Measurements from ENCODE around the gene TLR1. TPM values are rescaled to one million over a fixed set of nuclear protein-coding genes. Genes with fewer than 3 reads are reported as not detected.
A peak's percentile ranks its signal among the peaks of the same experiment; 100 is the strongest.

The TLR1 gene
- total RNA-seq, 1 donor from 2014 or later, result 1.9 TPM

DNA sequence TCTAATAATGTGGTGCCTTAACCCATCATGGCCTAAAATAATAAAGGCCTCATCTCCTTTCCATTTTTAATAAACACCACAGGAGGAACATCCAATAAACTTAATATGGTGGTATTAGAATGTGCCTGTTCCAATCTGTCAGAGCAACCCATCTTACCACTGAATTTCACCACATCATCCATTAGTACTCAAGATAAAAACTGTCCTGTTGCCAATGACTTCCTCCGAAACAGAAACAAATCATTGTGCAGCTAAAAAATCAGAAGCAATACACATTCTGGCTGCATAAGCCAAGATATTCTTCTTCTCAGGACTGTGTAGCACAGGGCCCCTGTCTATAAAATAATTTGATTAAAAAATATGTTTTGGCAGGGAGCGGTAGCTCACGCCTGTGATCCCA lies 40.3 kb downstream of the TLR1 start:
- intact Hi-C loops (cut with micrococcal nuclease), result no loop called here
- peaks cover 1% of the 10 kb centered on the region for H3K27me3 Mint-ChIP-seq (ENCODE audit: insufficient read depth)
- H3K4me1 Mint-ChIP-seq (ENCODE audit: low read depth), result peaks cover 28% of the 10 kb centered on the region
- H3K4me3 Mint-ChIP-seq, result no peak overlapping the region
- DNase-seq (ENCODE audit: low spot score), result no peak
- H3K36me3 Mint-ChIP-seq (ENCODE audit: low read depth), result peaks cover 4% of the 10 kb centered on the region
- no peak overlapping the region for H3K27ac Mint-ChIP-seq
- peaks cover 5% of the 10 kb centered on the region for H3K9me3 Mint-ChIP-seq

DNA sequence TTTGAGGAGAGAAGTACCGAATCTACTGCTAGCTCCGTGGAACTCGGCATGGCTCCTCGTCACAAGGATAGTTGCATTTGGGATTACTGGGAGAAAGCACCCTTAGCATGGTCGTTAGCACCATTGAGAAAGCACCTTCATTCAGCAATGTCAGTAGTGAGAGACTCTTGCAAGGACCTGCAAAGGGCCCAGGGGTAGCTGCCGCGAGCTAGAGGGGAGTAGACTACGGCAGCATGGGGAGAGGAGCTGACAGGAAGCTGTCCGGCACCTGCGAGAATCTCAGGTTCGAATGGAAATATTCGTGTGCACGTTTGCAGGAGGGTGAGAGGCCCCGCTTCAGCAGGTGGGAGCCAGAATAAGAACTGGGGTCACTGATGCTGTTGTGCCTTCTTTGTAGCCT lies 42.0 kb downstream of the TLR1 start:
- intact Hi-C loops (cut with micrococcal nuclease), result no loop called here
- Mint-ChIP-seq H3K4me1 (ENCODE audit: low read depth) (peaks cover 31% of the 10 kb centered on the region), H3K27ac (no peak overlapping the region), H3K4me3 (no peak overlapping the region), H3K9me3 (peaks cover 5% of the 10 kb centered on the region), H3K27me3 (ENCODE audit: insufficient read depth) (no peaks in the 10 kb centered on the region), H3K36me3 (ENCODE audit: low read depth) (peaks cover 4% of the 10 kb centered on the region)
- no peak for DNase-seq (ENCODE audit: low spot score)

DNA sequence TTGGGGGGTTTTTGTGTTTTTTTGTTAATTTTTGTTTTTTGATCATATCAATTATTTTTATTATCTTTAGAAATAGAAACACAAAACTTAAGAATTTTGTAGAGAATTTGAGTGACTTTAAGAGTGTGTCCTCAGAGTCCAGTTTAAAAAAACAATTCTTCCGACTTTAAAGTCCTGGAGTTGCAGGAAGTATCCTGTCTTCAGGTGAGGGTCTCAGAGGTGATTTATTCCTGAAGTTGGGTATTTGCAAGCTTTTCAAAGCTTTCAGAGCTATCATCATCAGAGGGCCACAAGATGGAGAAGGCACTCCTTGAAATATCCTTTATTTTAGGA lies 44.8 kb downstream of the TLR1 start:
- H3K27ac Mint-ChIP-seq, result no peak overlapping the region
- peaks cover 31% of the 10 kb centered on the region for H3K4me1 Mint-ChIP-seq (ENCODE audit: low read depth)
- intact Hi-C loops (cut with micrococcal nuclease), result loop anchor here (1.0 to 10.0 kb wide), 9 partner anchors 24 to 423 kb away; partner anchors contain the start of genes TLR1, TLR6 and WDR19
- no peak overlapping the region for H3K4me3 Mint-ChIP-seq
- peaks cover 2% of the 10 kb centered on the region for H3K36me3 Mint-ChIP-seq (ENCODE audit: low read depth)
- no peaks in the 10 kb centered on the region for H3K27me3 Mint-ChIP-seq (ENCODE audit: insufficient read depth)
- DNase-seq (ENCODE audit: low spot score), result no peak
- no peaks in the 10 kb centered on the region for H3K9me3 Mint-ChIP-seq

DNA sequence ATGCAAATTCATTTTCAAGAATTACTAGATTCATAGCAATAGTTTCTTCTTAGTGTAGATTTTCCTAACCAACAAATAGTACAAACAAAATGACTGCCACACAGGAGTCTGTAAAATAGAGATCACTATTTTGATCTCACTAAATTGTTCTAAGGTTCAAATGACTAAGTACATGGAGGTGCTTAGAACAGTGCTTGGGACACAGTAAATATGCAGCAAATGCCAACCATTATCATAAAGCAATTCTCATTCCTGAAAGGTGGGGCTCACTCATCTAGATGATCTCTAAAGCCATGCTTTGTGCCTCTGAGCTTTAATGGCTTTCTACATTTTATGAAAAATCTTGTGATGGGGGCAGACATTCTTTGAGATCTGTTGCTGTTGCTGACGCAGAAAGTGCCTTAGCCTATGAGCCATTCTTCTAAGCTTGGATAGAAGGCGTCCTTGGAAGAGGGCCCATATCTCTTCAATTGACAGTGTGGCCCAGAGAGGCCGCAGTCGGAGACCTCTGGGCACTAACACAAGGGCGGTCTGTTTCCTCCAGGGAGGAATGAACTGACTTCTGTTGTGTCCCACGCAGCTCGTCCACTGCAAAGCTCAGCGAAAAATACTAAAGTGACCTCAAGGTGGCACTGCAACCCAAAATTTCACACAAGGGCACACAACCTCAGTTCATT lies 45.3 kb downstream of the TLR1 start:
- no peaks in the 10 kb centered on the region for H3K9me3 Mint-ChIP-seq
- peaks cover 2% of the 10 kb centered on the region for H3K36me3 Mint-ChIP-seq (ENCODE audit: low read depth)
- H3K4me3 Mint-ChIP-seq, result no peak overlapping the region
- peak; percentile 34 for DNase-seq (ENCODE audit: low spot score)
- intact Hi-C loops (cut with micrococcal nuclease), result loop anchor here (1.0 to 10.0 kb wide), 9 partner anchors 24 to 424 kb away; partner anchors contain the start of genes TLR1, TLR6 and WDR19
- no peaks in the 10 kb centered on the region for H3K27me3 Mint-ChIP-seq (ENCODE audit: insufficient read depth)
- H3K4me1 Mint-ChIP-seq (ENCODE audit: low read depth), result peaks cover 29% of the 10 kb centered on the region
- H3K27ac Mint-ChIP-seq, result no peak overlapping the region

DNA sequence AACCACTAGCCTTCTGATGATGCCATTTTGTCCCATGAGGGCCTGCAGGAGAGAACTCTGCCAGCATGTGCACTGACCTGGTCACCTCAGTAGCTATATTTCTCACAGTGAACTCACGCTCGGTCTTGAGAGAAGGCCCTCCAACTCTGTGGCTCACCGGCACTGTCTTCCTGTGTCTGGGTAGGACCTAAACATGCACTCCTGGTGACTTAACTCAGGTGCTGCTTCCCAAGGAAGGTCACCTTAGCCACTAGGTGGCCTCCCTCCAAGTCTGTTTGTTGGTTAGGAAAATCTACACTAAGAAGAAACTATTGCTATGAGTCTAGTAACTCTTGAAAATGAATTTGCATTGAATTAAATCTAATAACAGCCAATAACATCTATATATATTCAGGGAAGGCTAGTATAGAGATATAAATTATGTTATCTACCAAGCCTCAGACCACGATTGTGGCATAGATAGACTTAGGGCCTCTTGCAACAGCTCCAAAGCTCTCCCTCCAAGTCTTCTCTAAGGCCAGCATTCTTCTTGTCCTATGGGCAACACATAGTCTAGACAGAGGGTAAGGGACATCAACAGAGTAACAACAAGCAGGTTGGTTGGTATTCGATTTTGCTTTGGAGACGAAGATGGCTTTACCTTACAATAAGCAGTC lies 46.5 kb downstream of the TLR1 start:
- Mint-ChIP-seq H3K36me3 (ENCODE audit: low read depth) (peaks cover 2% of the 10 kb centered on the region), H3K9me3 (no peaks in the 10 kb centered on the region), H3K4me1 (ENCODE audit: low read depth) (peaks cover 27% of the 10 kb centered on the region), H3K27me3 (ENCODE audit: insufficient read depth) (no peaks in the 10 kb centered on the region), H3K27ac (no peak overlapping the region), H3K4me3 (no peak overlapping the region)
- intact Hi-C loops (cut with micrococcal nuclease), result loop anchor here (2.0 to 10.0 kb wide), 3 partner anchors 145 to 425 kb away; partner anchors contain the start of gene WDR19
- DNase-seq (ENCODE audit: low spot score), result no peak

DNA sequence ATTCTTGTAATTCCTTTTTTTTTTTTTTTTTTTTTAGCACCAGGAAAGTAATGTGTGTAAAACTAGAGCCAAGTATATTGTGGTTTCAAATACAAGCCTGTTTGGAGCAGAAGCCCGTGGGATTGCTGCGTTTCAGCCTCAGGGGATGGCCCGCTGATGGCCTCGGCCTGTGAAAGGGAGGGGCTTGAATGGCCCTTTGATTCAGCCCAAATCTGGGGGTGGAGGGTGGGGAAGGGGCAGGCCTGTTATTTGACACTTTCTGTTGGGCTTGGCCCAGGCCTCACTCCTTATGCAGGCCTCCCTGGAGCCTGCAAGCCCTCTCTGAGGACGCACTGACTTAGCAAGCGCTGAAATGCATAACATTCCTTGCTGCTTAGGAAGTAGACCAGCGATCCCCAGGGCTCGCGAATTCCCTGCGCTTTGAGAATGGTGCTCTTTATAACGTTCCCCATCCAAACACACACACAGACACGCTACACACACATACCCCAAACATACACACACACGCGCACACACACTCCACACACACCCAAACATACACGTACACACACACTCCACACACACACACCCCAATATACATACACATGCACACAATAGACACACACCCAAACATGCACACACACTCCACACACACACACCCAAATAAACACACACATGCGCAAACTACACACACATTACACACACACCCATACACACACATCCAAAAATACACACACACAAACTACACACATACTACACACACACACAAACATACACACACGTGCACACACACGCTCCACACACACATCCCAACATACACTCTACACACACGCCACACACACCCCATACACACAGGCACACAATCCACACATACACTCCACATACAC lies 51.4 kb downstream of the TLR1 start:
- no peak overlapping the region for H3K4me3 Mint-ChIP-seq
- H3K27ac Mint-ChIP-seq, result no peak overlapping the region
- peaks cover 3% of the 10 kb centered on the region for H3K27me3 Mint-ChIP-seq (ENCODE audit: insufficient read depth)
- H3K4me1 Mint-ChIP-seq (ENCODE audit: low read depth), result peaks cover 22% of the 10 kb centered on the region
- DNase-seq (ENCODE audit: low spot score), result no peak
- H3K36me3 Mint-ChIP-seq (ENCODE audit: low read depth), result peaks cover 4% of the 10 kb centered on the region
- intact Hi-C loops (cut with micrococcal nuclease), result loop anchor here (1.0 to 10.0 kb wide), 4 partner anchors 232 to 592 kb away; no protein-coding TSS in a partner anchor
- peaks cover 9% of the 10 kb centered on the region for H3K9me3 Mint-ChIP-seq

DNA sequence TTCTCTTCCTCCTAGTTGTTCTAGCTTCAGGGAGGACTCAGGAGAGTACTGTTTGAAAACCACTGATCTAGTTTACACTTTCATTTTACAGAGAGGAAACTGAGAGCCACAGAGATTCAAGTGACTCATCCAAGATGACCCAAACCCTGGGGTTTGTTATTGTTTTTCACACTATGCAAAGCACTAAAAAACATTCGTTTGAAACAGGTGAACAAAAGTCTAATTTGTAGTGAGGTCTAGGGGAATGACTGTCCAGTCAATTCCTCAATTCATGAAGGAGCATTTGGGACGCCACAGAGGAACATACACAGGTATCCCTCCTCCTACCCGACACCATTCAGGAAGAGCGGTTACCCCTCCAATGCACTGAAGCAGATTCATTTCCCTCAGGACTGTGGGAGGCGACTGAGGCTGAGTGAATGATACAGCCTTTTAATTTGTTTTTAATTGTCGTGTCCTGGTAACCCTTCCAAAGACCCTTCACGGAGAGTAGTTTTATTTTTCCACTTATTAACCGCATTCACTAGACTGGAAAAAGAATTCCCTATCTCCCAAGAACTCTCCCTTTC lies 52.1 kb downstream of the TLR1 start:
- peaks cover 7% of the 10 kb centered on the region for H3K36me3 Mint-ChIP-seq (ENCODE audit: low read depth)
- peaks cover 12% of the 10 kb centered on the region for H3K9me3 Mint-ChIP-seq
- intact Hi-C loops (cut with micrococcal nuclease), result loop anchor here (1.0 to 10.0 kb wide), 4 partner anchors 232 to 591 kb away; no protein-coding TSS in a partner anchor
- H3K27ac Mint-ChIP-seq, result peak overlapping the region; percentile 60
- no peak for DNase-seq (ENCODE audit: low spot score)
- H3K4me1 Mint-ChIP-seq (ENCODE audit: low read depth), result peaks cover 22% of the 10 kb centered on the region
- peaks cover 3% of the 10 kb centered on the region for H3K27me3 Mint-ChIP-seq (ENCODE audit: insufficient read depth)
- peak overlapping the region; percentile 45 for H3K4me3 Mint-ChIP-seq

DNA sequence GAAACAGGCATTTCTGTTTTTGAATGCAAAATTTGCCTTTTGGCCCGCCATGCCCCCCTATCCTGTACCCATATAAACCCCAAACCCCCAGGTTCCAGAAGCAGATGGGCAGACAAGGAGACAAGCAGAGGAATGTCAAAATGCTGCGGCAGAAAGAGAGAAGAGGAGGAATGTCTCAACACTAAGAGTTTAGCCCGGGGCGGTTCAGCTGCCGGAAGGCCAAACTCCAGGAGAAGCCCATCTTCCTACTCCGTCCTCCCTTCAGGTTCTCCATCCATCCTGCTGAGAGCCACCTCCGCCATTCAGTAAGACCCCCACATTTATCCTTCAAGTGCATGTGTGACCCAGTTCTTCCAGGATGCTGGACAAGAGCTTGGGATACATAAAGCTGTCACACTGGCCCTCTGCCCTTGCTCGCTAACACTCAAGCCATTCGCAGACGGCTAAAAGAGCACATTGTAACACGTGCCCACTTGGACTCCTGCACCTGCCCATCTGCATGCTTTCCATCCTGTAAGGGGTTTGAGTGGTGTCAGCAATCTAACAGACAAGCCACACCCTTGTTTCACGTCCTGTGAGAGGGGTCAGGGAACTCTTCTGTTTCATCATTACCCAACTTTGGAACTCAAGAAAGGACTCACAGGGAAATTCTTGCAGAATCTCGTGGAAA lies 53.1 kb downstream of the TLR1 start:
- DNase-seq (ENCODE audit: low spot score), result no peak
- Mint-ChIP-seq H3K4me1 (ENCODE audit: low read depth) (peaks cover 22% of the 10 kb centered on the region), H3K4me3 (no peak overlapping the region), H3K9me3 (peaks cover 20% of the 10 kb centered on the region), H3K36me3 (ENCODE audit: low read depth) (peaks cover 12% of the 10 kb centered on the region), H3K27me3 (ENCODE audit: insufficient read depth) (peaks cover 3% of the 10 kb centered on the region), H3K27ac (no peak overlapping the region)
- intact Hi-C loops (cut with micrococcal nuclease), result loop anchor here (1.0 to 10.0 kb wide), 4 partner anchors 233 to 590 kb away; no protein-coding TSS in a partner anchor

DNA sequence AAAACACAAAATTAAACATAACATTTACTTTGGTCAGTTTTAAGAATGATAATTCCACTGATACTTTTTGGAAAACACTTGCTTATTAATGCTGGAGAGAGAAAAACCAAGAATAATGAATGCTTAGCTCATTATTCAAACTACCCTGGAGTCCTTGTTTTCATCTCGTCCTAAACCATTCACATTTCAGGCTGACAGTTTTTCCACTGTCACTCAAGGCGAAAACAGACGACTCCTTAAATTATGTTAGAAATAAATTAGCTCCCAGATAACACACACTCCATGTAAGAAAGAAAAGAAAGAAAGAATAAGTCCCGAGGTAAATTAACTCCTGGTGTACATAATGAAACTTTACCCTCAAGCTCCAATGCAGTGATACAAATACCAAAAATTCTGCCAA lies 55.3 kb downstream of the TLR1 start:
- Mint-ChIP-seq H3K4me3 (no peak overlapping the region), H3K9me3 (peaks cover 20% of the 10 kb centered on the region), H3K36me3 (ENCODE audit: low read depth) (peaks cover 12% of the 10 kb centered on the region), H3K27ac (no peak overlapping the region), H3K27me3 (ENCODE audit: insufficient read depth) (peaks cover 3% of the 10 kb centered on the region), H3K4me1 (ENCODE audit: low read depth) (peaks cover 22% of the 10 kb centered on the region)
- intact Hi-C loops (cut with micrococcal nuclease), result no loop called here
- no peak for DNase-seq (ENCODE audit: low spot score)

DNA sequence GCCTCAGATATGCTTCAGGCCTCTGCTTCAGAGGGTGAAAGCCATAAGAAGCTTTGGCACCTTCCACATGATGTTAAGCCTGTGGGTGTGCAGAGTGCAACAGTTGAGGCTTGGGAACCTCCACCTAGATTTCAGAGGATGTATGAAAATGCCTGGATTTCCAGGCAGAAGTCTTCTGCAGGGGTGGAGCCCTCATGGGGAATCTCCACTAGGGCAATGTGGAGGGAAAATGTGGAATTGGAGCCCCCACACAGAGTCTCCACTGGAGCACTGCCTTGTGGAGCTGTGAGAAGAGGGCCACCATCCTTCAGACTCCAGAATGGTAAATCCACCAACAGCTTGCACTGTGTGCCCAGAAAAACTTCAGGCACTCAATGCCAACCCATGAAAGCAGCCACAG lies 57.0 kb downstream of the TLR1 start:
- H3K4me3 Mint-ChIP-seq, result no peak overlapping the region
- intact Hi-C loops (cut with micrococcal nuclease), result no loop called here

More for the DNA sequence above, 57.0 kb downstream of the TLR1 start:
- no peak for DNase-seq (ENCODE audit: low spot score)
- H3K9me3 Mint-ChIP-seq, result peaks cover 20% of the 10 kb centered on the region
- H3K27ac Mint-ChIP-seq, result no peak overlapping the region
- H3K4me1 Mint-ChIP-seq (ENCODE audit: low read depth), result peaks cover 33% of the 10 kb centered on the region
- H3K27me3 Mint-ChIP-seq (ENCODE audit: insufficient read depth), result peaks cover 4% of the 10 kb centered on the region
- H3K36me3 Mint-ChIP-seq (ENCODE audit: low read depth), result peaks cover 12% of the 10 kb centered on the region

Measured in activated T-helper 1 cell treated with anti-CD3 and anti-CD28 coated beads, Interleukin-12 subunit alpha, Interleukin-12 subunit beta, Interleukin-2, Interleukin-4 antibody, amounts not matched to agents 30 ng/mL and 10 ng/mL and 1 ng/mL, durations not matched to agents 14 hours and 24 hours and 36 hours (primary cell).